GM18868 (cell line): ENCODE data around the gene PRMT3.
"Not testable (repeated sequence)": the region's sequence is repeated elsewhere in the genome, so short reads cannot be mapped to it uniquely, and the experiment has no call there.

ENCODE experiments used
- ATAC-seq: cut with Tn5 transposase; IDR thresholded peaks from one replicate; pipeline ENCODE4 v1.9.1; 2021; ENCODE audit warnings: mild to moderate bottlenecking, moderate library complexity; ENCODE audit not compliant: unreplicated experiment

Gene PRMT3

GRCh38 chr11:20373568-20374209 is 13.8 kb upstream of the PRMT3 start:
- ATAC-seq, result no peak

DNA sequence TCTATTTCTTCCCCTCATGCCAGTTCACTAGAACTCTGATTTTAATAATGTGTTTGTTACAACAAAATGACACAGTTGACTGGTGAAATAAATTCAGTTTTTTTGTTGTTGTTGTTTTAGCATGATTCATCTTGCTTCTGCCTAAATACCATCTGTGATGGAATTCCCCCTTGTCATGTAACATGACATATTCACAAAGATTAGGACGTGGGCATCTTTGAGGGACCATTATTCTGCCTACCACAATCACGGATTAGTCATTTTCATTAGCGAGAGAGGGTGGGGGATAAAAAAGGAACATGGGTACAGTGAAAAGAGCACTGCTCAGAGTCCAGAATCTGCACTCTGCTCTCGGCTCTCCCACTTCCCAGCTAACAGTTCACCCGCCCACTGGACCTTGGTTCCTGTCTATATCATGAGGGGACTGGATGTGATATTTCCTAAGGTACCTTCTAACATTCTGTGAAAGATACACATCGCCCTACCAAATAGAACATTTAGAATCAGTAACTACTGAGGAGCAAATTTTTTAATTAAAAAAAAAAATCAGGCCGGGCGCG is 12.7 kb upstream of the PRMT3 start:
- no peak for ATAC-seq

DNA sequence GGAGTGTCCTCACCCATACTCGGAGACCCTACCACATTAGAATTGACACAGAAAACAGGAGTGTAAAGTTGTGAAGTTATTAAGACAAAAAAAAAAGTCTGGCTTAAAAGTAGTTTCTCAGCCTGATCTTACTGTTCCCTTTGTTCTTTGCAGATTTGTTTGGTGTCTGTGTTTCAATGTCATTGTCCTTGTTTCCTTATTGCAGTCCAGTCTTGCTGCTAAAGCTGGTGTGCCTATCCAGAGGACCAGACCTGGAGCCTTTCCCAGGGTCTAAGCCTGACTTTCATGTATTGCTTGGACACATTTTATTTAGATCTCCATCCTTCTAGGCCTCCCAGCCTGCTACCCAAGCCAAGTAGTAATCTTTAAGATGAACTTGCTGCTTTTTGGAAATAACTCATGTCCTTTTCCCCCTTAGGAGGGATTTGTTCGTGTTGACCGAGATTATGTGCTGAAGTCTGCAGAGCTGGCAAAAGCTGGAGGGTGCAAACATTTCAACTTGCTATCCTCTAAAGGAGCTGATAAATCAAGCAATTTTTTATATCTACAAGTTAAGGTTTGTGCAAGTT is 11.3 kb upstream of the PRMT3 start:
- no peak for ATAC-seq

DNA sequence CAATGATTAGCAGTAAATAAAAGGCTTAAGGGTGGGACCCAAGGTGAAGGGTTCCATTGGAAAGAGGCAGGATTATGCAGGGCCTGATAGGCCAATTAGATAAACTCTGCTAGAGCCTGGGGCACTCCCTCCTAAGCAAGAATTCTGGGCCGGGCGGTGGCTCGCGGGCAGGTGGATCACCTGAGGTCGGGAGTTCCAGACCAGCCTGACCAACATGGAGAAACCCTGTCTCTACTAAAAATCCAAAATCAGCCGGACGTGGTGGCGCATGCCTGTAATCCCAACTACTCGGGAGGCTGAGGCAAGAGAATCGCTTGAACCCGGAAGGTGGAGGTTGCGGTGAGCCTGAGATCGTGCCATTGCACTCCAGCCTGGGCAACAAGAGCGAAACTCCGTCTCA is 1.5 kb upstream of the PRMT3 start:
- not testable (repeated sequence) for ATAC-seq

DNA sequence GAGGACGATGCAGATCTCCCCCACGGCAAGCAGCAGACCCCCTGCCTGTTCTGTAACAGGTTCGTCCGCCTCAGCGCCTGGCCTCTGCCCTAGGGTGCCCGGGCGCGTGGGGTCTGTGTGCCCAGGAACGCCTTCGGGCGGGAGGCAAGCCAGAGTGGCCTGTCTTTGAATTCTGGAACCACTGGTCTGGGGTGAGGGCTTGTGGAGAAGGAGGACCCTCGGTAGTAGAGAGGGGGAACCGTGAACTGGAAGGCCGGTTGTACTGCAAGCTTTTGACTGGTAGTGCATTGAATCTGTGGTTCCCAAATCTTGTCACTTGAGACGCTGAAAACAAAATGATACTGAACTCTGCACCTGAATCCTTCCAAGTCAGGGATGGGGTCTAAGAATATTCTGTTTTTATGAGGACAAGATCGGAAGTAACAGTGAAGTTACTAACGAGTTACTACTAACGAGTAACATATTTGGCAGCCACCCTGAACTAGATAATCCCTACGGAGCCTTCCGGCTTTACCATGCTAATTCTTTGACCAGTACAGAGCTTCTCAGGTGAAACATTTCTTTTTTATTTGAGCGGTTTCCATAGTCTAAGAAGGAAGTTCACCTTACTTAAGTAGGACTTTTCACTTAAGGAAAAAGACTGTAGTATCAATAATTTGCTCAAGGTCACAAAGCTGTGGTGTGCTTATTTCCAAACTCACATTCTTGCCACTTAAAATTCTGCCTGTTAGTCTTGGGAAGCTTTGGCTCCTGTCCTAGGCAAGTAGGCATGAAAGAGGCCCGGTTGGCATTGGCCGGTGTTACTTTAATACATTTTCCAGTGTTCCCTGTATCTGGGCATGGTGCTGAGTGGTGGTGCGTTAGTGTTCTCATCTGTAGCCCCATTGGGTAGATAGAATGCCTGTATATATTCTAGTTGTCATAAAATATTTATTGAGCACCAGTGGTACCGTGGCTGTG is 860 bp downstream of the PRMT3 start:
- peak; percentile 10 for ATAC-seq

- peak; percentile 98 for ATAC-seq
Measured at GRCh38 chr11:20397281-20397680, 9.8 kb downstream of the PRMT3 start.

DNA sequence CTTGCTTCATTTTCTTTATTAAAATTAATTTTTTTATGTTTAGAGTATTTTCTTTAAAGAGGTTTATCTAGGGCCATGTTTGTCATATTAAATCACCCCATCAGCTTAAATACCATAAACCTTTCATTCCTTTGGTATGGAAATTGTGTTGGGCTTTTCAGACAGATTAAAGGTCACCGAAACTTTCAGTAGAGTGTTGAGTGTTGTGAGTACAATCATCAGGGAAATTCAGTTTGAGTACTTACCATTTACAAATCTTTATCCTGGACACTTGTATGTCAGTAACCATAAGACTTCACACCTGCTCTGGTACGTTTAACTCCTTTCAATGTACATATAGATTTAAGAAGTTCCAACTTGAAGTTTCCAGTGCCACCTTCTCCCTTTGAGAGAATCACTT is 12.0 kb downstream of the PRMT3 start:
- ATAC-seq, result no peak

DNA sequence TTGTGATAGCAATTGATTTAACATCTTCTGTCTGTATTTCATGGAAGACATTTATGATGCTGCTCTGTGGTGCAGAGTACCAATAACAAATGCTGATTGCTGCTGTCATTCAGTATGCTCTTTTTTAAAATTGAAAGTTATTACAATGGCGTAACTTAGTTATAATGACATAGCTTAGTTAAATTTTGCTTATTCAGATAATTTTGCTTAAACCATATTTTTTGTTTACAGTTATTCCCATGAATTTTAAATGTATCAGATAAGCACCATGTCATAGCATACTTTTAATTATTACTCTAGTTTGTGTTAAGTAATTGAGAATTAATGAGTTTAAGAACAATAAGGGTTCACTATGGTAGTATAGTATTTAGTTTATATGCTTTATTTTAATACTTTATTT is 15.5 kb downstream of the PRMT3 start:
- no peak for ATAC-seq

GRCh38 chr11:20406484-20406883 is 19.0 kb downstream of the PRMT3 start:
- ATAC-seq, result no peak

- ATAC-seq, result no peak
Measured at GRCh38 chr11:20407344-20407743, 19.8 kb downstream of the PRMT3 start.

- no peak for ATAC-seq
Measured at GRCh38 chr11:20415432-20415831, 27.9 kb downstream of the PRMT3 start.

GRCh38 chr11:20417771-20418170 is 30.3 kb downstream of the PRMT3 start:
- ATAC-seq, result no peak

DNA sequence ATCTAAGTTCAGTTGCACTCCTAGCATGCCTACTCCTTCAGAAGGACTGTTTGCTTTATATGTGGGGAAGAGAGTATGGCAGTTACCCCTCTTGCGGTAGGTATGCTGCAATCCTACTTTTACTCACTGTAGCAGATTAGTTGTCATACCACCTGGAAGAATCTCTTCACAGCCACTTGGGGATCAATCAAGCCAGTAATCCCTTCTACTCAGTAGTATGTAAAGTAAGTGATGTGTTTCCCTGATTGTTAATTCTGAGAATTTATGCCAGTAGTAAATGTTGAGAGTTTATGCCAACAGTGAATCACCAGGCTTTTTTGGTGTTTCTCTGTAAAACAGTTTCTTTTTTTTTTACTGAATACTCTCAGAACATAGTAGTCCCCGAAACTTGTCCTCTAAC is 34.4 kb downstream of the PRMT3 start:
- ATAC-seq, result no peak

- ATAC-seq, result no peak
Measured at GRCh38 chr11:20429216-20429615, 41.7 kb downstream of the PRMT3 start.

DNA sequence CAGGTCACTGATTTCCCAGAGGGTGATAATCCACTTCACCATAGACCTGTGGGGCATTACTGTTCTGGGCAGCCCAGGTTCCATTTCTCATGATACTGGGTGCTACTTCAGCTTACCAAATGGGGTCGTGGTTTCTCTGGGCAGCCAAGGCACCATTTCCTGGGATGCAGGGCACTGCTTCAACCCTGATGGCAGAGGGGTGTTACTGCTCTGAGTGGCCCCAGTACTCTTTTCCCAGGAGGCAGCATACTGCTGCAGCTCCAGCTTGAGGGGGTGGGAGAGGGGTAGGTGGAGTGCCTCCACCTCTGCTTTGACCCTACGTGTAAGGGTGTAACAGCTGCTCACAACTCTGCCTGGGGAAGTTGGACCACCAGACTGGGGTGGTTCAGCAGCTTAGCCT is 51.1 kb downstream of the PRMT3 start:
- no peak for ATAC-seq

GRCh38 chr11:20443596-20443995 is 56.1 kb downstream of the PRMT3 start:
- ATAC-seq, result no peak

DNA sequence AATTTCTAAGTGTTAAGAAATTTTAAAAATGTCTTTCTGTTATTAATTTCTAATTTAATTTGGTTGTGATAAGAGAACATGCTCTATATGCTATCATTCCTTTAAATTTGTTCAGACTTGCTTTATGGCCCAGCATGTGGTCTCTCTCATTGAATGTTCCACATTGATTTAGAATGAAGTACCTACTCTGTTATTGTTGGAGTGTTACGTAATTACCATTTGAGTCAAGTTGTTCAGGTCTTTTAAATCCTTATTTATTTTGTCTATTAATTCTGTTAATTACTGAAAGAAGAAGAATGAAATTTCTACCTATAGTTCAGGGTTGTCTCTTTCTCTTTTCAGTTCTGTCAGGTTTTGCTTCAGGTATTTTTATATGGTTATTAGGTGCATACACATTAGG is 57.0 kb downstream of the PRMT3 start:
- ATAC-seq, result no peak

- no peak for ATAC-seq
Measured at GRCh38 chr11:20448834-20449233, 61.3 kb downstream of the PRMT3 start.

- no peak for ATAC-seq
Measured at GRCh38 chr11:20450829-20451228, 63.3 kb downstream of the PRMT3 start.

DNA sequence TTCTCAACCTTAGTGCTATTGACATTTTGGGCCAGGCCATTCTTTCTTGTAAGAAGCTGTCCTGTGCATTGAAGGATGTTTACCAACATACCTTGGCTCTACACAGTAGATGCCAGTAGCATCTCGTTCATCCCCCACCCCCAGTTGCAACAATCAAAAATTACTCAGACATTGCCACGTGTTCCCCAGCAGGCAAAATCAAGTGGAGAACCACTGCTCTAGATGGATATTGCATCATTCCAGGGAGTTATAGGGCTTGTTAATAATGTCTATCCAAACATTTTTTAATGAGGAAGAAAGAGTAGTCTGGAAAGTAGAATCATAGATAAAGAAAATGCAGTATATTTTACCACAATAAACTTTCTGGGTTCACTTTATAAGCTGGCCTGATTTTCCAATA is 64.1 kb downstream of the PRMT3 start:
- ATAC-seq, result no peak

DNA sequence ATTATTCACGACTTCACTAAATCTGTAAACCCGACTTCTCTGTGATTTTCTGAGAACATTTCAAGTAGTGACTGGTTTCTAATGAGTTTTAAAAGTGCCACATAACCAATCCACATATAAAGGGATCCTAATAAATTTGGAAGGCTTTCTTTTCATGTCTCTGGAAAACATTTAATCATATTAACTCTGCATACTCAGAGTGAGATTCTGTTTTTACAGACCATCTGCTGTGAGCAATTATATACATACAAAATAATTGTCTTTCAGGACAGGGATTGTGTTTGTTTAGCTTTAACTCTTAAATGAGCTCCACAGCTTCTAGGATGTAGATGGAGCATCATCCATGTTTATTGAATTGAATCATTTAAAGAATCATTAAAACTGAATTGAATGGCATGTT is 65.1 kb downstream of the PRMT3 start:
- no peak for ATAC-seq
